Measurements from ENCODE around the gene C10orf62.

C10orf62 gene

GRCh38 chr10:97587183-97587582 is 2.3 kb upstream of the C10orf62 start:
- H3K27me3 ChIP-seq (ENCODE audit: control insufficient read depth in 1 of 2, insufficient read depth in 2 of 2, low read length in 2 of 2), result no peaks in the 10 kb centered on the region
- no peaks in the 10 kb centered on the region for H3K9me3 ChIP-seq (ENCODE audit: control insufficient read depth in 2 of 2, low read length in 2 of 2)
- H3K36me3 ChIP-seq (ENCODE audit: control insufficient read depth in 2 of 2, insufficient read depth in 2 of 2, low read length in 2 of 2), result no peaks in the 10 kb centered on the region
- no peak overlapping the region for H3K27ac ChIP-seq (ENCODE audit: low read length)
- no peak overlapping the region for H3K9ac ChIP-seq (ENCODE audit: low read length in 2 of 2)
- H3K4me1 ChIP-seq (ENCODE audit: control insufficient read depth, insufficient read depth, low read length), result no peaks in the 10 kb centered on the region
- H3K4me3 ChIP-seq (ENCODE audit: low read length in 2 of 2), result no peak overlapping the region

DNA sequence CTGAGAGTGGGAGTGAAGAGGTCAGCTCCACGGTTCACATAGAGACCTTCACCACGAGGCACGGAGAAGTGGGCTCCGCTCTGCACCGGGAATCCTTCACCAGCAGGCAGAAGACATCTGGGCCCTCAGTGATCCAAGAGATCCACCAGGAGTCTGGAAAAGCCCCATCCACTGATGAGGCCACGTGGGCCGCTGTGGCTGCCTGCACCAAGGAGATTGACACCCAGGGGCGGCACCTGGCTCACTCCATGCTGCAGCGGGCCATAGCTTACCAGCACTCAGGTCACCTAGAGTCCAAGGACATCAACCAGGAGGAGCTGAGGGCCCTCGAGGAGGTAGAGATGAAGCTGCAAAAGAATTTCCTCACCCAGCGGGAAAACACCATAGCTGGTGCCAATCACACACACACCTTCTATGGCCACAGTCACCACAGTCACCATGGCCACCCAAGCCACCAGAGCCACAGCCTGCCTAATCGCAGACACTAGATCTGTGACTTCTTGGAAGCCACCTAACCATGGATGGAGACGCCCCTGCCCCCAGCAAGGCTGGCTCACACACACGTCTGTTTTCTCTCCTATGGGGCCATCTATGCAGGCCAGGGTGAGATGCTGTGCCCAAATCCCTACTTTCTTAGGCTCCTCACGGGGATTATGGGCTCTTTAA is 694 bp downstream of the C10orf62 start:
- no peaks in the 10 kb centered on the region for H3K27me3 ChIP-seq (ENCODE audit: control insufficient read depth in 1 of 2, insufficient read depth in 2 of 2, low read length in 2 of 2)
- H3K27ac ChIP-seq (ENCODE audit: low read length), result no peak overlapping the region
- no peaks in the 10 kb centered on the region for H3K9me3 ChIP-seq (ENCODE audit: control insufficient read depth in 2 of 2, low read length in 2 of 2)
- H3K4me3 ChIP-seq (ENCODE audit: low read length in 2 of 2), result no peak overlapping the region
- no peak overlapping the region for H3K9ac ChIP-seq (ENCODE audit: low read length in 2 of 2)
- no peaks in the 10 kb centered on the region for H3K4me1 ChIP-seq (ENCODE audit: control insufficient read depth, insufficient read depth, low read length)
- H3K36me3 ChIP-seq (ENCODE audit: control insufficient read depth in 2 of 2, insufficient read depth in 2 of 2, low read length in 2 of 2), result no peaks in the 10 kb centered on the region

- Histone ChIP-seq H3K27me3 (ENCODE audit: control insufficient read depth in 1 of 2, insufficient read depth in 2 of 2, low read length in 2 of 2) (no peaks in the 10 kb centered on the region), H3K36me3 (ENCODE audit: control insufficient read depth in 2 of 2, insufficient read depth in 2 of 2, low read length in 2 of 2) (no peaks in the 10 kb centered on the region), H3K9ac (ENCODE audit: low read length in 2 of 2) (no peak overlapping the region), H3K27ac (ENCODE audit: low read length) (no peak overlapping the region), H3K9me3 (ENCODE audit: control insufficient read depth in 2 of 2, low read length in 2 of 2) (no peaks in the 10 kb centered on the region), H3K4me1 (ENCODE audit: control insufficient read depth, insufficient read depth, low read length) (peaks cover 4% of the 10 kb centered on the region), H3K4me3 (ENCODE audit: low read length in 2 of 2) (no peak overlapping the region)
Measured at GRCh38 chr10:97590748-97591495, 1.4 kb downstream of the C10orf62 start.

- Histone ChIP-seq H3K4me1 (ENCODE audit: control insufficient read depth, insufficient read depth, low read length) (peaks cover 13% of the 10 kb centered on the region), H3K9ac (ENCODE audit: low read length in 2 of 2) (no peak overlapping the region), H3K27ac (ENCODE audit: low read length) (no peak overlapping the region), H3K36me3 (ENCODE audit: control insufficient read depth in 2 of 2, insufficient read depth in 2 of 2, low read length in 2 of 2) (no peaks in the 10 kb centered on the region), H3K4me3 (ENCODE audit: low read length in 2 of 2) (no peak overlapping the region), H3K9me3 (ENCODE audit: control insufficient read depth in 2 of 2, low read length in 2 of 2) (no peaks in the 10 kb centered on the region), H3K27me3 (ENCODE audit: control insufficient read depth in 1 of 2, insufficient read depth in 2 of 2, low read length in 2 of 2) (no peaks in the 10 kb centered on the region)
Measured at GRCh38 chr10:97593421-97593820, 3.9 kb downstream of the C10orf62 start.

DNA sequence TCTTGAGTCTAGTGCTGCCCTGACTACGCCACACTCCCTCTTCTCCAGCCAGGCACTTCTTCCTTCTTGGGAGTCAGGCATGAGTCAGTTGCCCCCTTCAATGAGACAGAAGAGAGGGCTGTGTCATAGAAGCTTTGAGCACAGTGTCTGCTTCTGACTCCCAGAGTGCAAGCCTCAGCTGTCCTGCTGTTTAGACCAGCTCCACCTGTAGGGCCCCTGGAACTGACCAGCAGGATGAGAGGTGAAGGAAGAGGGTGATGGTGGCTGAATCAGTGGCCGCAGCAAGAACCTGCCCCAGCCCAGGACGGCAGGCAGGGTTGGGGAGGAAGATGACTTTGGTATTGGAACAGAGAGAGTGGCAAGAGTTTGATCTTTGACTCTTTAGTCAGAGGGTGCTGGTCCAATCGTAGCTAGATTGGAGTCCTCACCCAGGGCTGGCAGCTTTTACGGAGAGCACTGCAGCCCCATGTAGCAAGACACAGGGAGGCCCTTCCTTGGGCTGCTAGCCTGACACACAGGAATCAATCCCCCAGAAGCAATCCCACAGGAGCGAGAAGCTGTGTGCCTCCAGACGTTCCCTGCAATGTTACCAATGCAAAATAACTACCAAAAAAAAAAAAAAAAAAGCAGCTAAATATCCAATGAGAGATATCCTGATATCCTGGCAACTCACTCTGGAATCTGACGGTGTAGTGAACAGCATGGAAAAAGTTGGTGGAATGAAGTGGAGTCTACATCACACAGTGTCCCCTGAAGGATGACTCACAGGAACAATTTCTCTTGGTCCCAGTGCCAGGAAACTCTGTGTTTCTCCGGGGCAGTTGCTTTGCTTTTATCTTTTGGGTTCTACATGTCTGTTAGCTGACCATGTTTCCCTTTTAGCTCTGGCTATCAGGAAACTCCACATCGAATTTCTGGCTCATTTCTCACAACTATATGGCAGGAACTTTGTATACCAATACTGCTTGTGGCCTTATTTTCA is 6.9 kb downstream of the C10orf62 start:
- no peak overlapping the region for H3K4me3 ChIP-seq (ENCODE audit: low read length in 2 of 2)
- peaks cover 13% of the 10 kb centered on the region for H3K4me1 ChIP-seq (ENCODE audit: control insufficient read depth, insufficient read depth, low read length)
- H3K27ac ChIP-seq (ENCODE audit: low read length), result peak overlapping the region; percentile 74
- H3K27me3 ChIP-seq (ENCODE audit: control insufficient read depth in 1 of 2, insufficient read depth in 2 of 2, low read length in 2 of 2), result no peaks in the 10 kb centered on the region
- H3K36me3 ChIP-seq (ENCODE audit: control insufficient read depth in 2 of 2, insufficient read depth in 2 of 2, low read length in 2 of 2), result no peaks in the 10 kb centered on the region
- H3K9ac ChIP-seq (ENCODE audit: low read length in 2 of 2), result peak overlapping the region; percentile 28 to 51
- no peaks in the 10 kb centered on the region for H3K9me3 ChIP-seq (ENCODE audit: control insufficient read depth in 2 of 2, low read length in 2 of 2)

DNA sequence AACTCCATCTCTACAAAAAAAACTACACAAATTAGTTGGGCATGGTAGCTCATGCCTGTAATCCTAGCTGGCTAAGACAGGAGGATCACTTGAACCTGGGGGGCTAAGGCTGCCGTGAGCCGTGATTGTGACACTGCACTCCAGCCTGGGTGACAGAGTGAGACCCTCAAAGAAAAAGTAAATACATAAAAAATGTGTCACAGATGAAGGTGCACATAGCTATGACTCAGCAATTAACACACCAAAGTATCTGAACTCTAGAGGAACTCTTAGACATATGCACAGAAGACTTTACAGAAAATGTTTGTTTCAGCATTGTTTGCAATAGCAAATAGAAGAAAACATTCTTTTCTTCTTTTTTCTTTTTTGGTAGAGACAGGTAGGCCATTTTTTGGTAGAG is 8.3 kb downstream of the C10orf62 start:
- H3K4me3 ChIP-seq (ENCODE audit: low read length in 2 of 2), result no peak overlapping the region
- H3K9ac ChIP-seq (ENCODE audit: low read length in 2 of 2), result no peak overlapping the region
- H3K4me1 ChIP-seq (ENCODE audit: control insufficient read depth, insufficient read depth, low read length), result peaks cover 13% of the 10 kb centered on the region
- no peaks in the 10 kb centered on the region for H3K9me3 ChIP-seq (ENCODE audit: control insufficient read depth in 2 of 2, low read length in 2 of 2)
- no peaks in the 10 kb centered on the region for H3K36me3 ChIP-seq (ENCODE audit: control insufficient read depth in 2 of 2, insufficient read depth in 2 of 2, low read length in 2 of 2)
- no peaks in the 10 kb centered on the region for H3K27me3 ChIP-seq (ENCODE audit: control insufficient read depth in 1 of 2, insufficient read depth in 2 of 2, low read length in 2 of 2)
- no peak overlapping the region for H3K27ac ChIP-seq (ENCODE audit: low read length)

- no peak overlapping the region for H3K27ac ChIP-seq (ENCODE audit: low read length)
- H3K36me3 ChIP-seq (ENCODE audit: control insufficient read depth in 2 of 2, insufficient read depth in 2 of 2, low read length in 2 of 2), result no peaks in the 10 kb centered on the region
- no peaks in the 10 kb centered on the region for H3K27me3 ChIP-seq (ENCODE audit: control insufficient read depth in 1 of 2, insufficient read depth in 2 of 2, low read length in 2 of 2)
- H3K9me3 ChIP-seq (ENCODE audit: control insufficient read depth in 2 of 2, low read length in 2 of 2), result no peaks in the 10 kb centered on the region
- H3K9ac ChIP-seq (ENCODE audit: low read length in 2 of 2), result no peak overlapping the region
- no peak overlapping the region for H3K4me3 ChIP-seq (ENCODE audit: low read length in 2 of 2)
- peaks cover 13% of the 10 kb centered on the region for H3K4me1 ChIP-seq (ENCODE audit: control insufficient read depth, insufficient read depth, low read length)
Measured at GRCh38 chr10:97598407-97599271, 9.1 kb downstream of the C10orf62 start.

GRCh38 chr10:97599272-97599619 is 9.7 kb downstream of the C10orf62 start:
- H3K9ac ChIP-seq (ENCODE audit: low read length in 2 of 2), result no peak overlapping the region

GRCh38 chr10:97600616-97601015 is 11.1 kb downstream of the C10orf62 start:
- H3K9ac ChIP-seq (ENCODE audit: low read length in 2 of 2), result no peak overlapping the region
- H3K27me3 ChIP-seq (ENCODE audit: control insufficient read depth in 1 of 2, insufficient read depth in 2 of 2, low read length in 2 of 2), result no peaks in the 10 kb centered on the region
- H3K36me3 ChIP-seq (ENCODE audit: control insufficient read depth in 2 of 2, insufficient read depth in 2 of 2, low read length in 2 of 2), result no peaks in the 10 kb centered on the region
- H3K27ac ChIP-seq (ENCODE audit: low read length), result no peak overlapping the region
- H3K9me3 ChIP-seq (ENCODE audit: control insufficient read depth in 2 of 2, low read length in 2 of 2), result no peaks in the 10 kb centered on the region
- H3K4me1 ChIP-seq (ENCODE audit: control insufficient read depth, insufficient read depth, low read length), result peaks cover 12% of the 10 kb centered on the region
- H3K4me3 ChIP-seq (ENCODE audit: low read length in 2 of 2), result no peak overlapping the region

More at GRCh38 chr10:97599272-97599619, 9.7 kb downstream of the C10orf62 start:
- no peak overlapping the region for H3K27ac ChIP-seq (ENCODE audit: low read length)
- H3K27me3 ChIP-seq (ENCODE audit: control insufficient read depth in 1 of 2, insufficient read depth in 2 of 2, low read length in 2 of 2), result no peaks in the 10 kb centered on the region
- H3K4me3 ChIP-seq (ENCODE audit: low read length in 2 of 2), result no peak overlapping the region
- no peaks in the 10 kb centered on the region for H3K9me3 ChIP-seq (ENCODE audit: control insufficient read depth in 2 of 2, low read length in 2 of 2)
- no peaks in the 10 kb centered on the region for H3K36me3 ChIP-seq (ENCODE audit: control insufficient read depth in 2 of 2, insufficient read depth in 2 of 2, low read length in 2 of 2)
- H3K4me1 ChIP-seq (ENCODE audit: control insufficient read depth, insufficient read depth, low read length), result peaks cover 13% of the 10 kb centered on the region

All from stomach smooth muscle (tissue), 2 donors.